Measurements from ENCODE around the gene CABYR.
A peak's percentile ranks its signal among the peaks of the same experiment; 100 is the strongest.

CABYR gene

GRCh38 chr18:24188120-24188519 is 49.3 kb downstream of the CABYR start:
- DNase-seq (ENCODE audit: low read depth), result no peak
- H3K4me3 ChIP-seq (replicated peaks; ENCODE audit: low read depth, low read length), result no peak overlapping the region

GRCh38 chr18:24189007-24189528 is 50.2 kb downstream of the CABYR start:
- peak; percentile 32 for DNase-seq (ENCODE audit: low read depth)
- no peak for TF ChIP-seq CTCF (IDR thresholded peaks at IDR 0.05; ENCODE audit: low read length, missing control alignments)
- no peak overlapping the region for H3K4me3 ChIP-seq (replicated peaks; ENCODE audit: low read depth, low read length)

More at GRCh38 chr18:24188120-24188519, 49.3 kb downstream of the CABYR start:
- TF ChIP-seq CTCF (IDR thresholded peaks at IDR 0.05; ENCODE audit: low read length, missing control alignments), result no peak

GRCh38 chr18:24189664-24190346 is 50.9 kb downstream of the CABYR start:
- no peak for TF ChIP-seq CTCF (IDR thresholded peaks at IDR 0.05; ENCODE audit: low read length, missing control alignments)
- H3K4me3 ChIP-seq (replicated peaks; ENCODE audit: low read depth, low read length), result no peak overlapping the region
- DNase-seq (ENCODE audit: low read depth), result no peak

- no peak overlapping the region for H3K4me3 ChIP-seq (replicated peaks; ENCODE audit: low read depth, low read length)
- no peak for TF ChIP-seq CTCF (IDR thresholded peaks at IDR 0.05; ENCODE audit: low read length, missing control alignments)
- no peak for DNase-seq (ENCODE audit: low read depth)
These were observed 51.7 kb downstream of the CABYR start for GRCh38 chr18:24190590-24190989.

- TF ChIP-seq CTCF (IDR thresholded peaks at IDR 0.05; ENCODE audit: low read length, missing control alignments), result no peak
- no peak overlapping the region for H3K4me3 ChIP-seq (replicated peaks; ENCODE audit: low read depth, low read length)
- no peak for DNase-seq (ENCODE audit: low read depth)
These were observed 56.6 kb downstream of the CABYR start for GRCh38 chr18:24195296-24196053.

- no peak for TF ChIP-seq CTCF (IDR thresholded peaks at IDR 0.05; ENCODE audit: low read length, missing control alignments)
- DNase-seq (ENCODE audit: low read depth), result no peak
- H3K4me3 ChIP-seq (replicated peaks; ENCODE audit: low read depth, low read length), result no peak overlapping the region
These were observed 57.9 kb downstream of the CABYR start for GRCh38 chr18:24196764-24197163.

Measured in fibroblast of pulmonary artery (primary cell).